ENCODE results near the gene LINGO3.

GRCh38 chr19:2274185-2274711, 33.7 kb downstream of the LINGO3 start:
- TF ChIP-seq POLR2A (IDR thresholded peaks at IDR 0.05) (no peak), CTCF (IDR thresholded peaks at IDR 0.05) (no peak)

Measured in suprapubic skin (tissue), 3 donors.